Limb (tissue), 2 donors: ENCODE measurements around the gene P2RX3.

ENCODE experiments used
- DNase-seq, 2 donors: peaks; one replicate each; pipeline ENCODE4 v3.0.0-alpha.2; 2016; ENCODE audit errors: extremely low spot score in 2 of 2

The P2RX3 gene

GRCh38 chr11:57419146-57419545 lies 81.0 kb downstream of the P2RX3 start:
- no peak for DNase-seq

- DNase-seq: no peak
These were observed 82.9 kb downstream of the P2RX3 start for GRCh38 chr11:57421066-57421465.

GRCh38 chr11:57421805-57422204 lies 83.7 kb downstream of the P2RX3 start:
- no peak for DNase-seq
